ENCODE measurements around the gene LARGE1.

The LARGE1 gene

GRCh38 chr22:33650244-33650643 is 270.0 kb downstream of the LARGE1 start:
- DNase-seq: no peak

- DNase-seq: no peak
Measured at GRCh38 chr22:33648478-33648877, 271.8 kb downstream of the LARGE1 start.

GRCh38 chr22:33640900-33641299 is 279.4 kb downstream of the LARGE1 start:
- DNase-seq: no peak

- no peak for DNase-seq
Measured at GRCh38 chr22:33639588-33640254, 280.6 kb downstream of the LARGE1 start.

GRCh38 chr22:33635766-33636165 is 284.5 kb downstream of the LARGE1 start:
- no peak for DNase-seq

- DNase-seq: no peak
Measured at GRCh38 chr22:33631777-33632176, 288.5 kb downstream of the LARGE1 start.

GRCh38 chr22:33625959-33626358 is 294.3 kb downstream of the LARGE1 start:
- no peak for DNase-seq

- DNase-seq: no peak
Measured at GRCh38 chr22:33620085-33620484, 300.2 kb downstream of the LARGE1 start.

GRCh38 chr22:33606504-33606903 is 313.8 kb downstream of the LARGE1 start:
- no peak for DNase-seq

GRCh38 chr22:33605666-33606065 is 314.6 kb downstream of the LARGE1 start:
- no peak for DNase-seq

GRCh38 chr22:33605221-33605620 is 315.1 kb downstream of the LARGE1 start:
- DNase-seq: no peak

- no peak for DNase-seq
Measured at GRCh38 chr22:33601062-33601461, 319.2 kb downstream of the LARGE1 start.

- no peak for DNase-seq
Measured at GRCh38 chr22:33600595-33600994, 319.7 kb downstream of the LARGE1 start.

- DNase-seq: no peak
Measured at GRCh38 chr22:33600113-33600512, 320.2 kb downstream of the LARGE1 start.

- DNase-seq: no peak
Measured at GRCh38 chr22:33599596-33599995, 320.7 kb downstream of the LARGE1 start.

- DNase-seq: no peak
Measured at GRCh38 chr22:33598821-33599220, 321.5 kb downstream of the LARGE1 start.

GRCh38 chr22:33597274-33597985 is 322.8 kb downstream of the LARGE1 start:
- DNase-seq: no peak

- no peak for DNase-seq
Measured at GRCh38 chr22:33593818-33594217, 326.5 kb downstream of the LARGE1 start.

- no peak for DNase-seq
Measured at GRCh38 chr22:33591946-33592345, 328.3 kb downstream of the LARGE1 start.

GRCh38 chr22:33589297-33589696 is 331.0 kb downstream of the LARGE1 start:
- DNase-seq: no peak

GRCh38 chr22:33588860-33589259 is 331.4 kb downstream of the LARGE1 start:
- DNase-seq: no peak

- DNase-seq: no peak
Measured at GRCh38 chr22:33584152-33584551, 336.1 kb downstream of the LARGE1 start.

GRCh38 chr22:33582822-33583400 is 337.4 kb downstream of the LARGE1 start:
- no peak for DNase-seq

- DNase-seq: no peak
Measured at GRCh38 chr22:33580310-33580709, 340.0 kb downstream of the LARGE1 start.
